Fibroblast of skin of scalp (primary cell): ENCODE data around the gene SBNO2.

Source experiments
- DNase-seq: peaks from one replicate; pipeline ENCODE4 v3.0.0-alpha.2; 2013

The SBNO2 gene

DNA sequence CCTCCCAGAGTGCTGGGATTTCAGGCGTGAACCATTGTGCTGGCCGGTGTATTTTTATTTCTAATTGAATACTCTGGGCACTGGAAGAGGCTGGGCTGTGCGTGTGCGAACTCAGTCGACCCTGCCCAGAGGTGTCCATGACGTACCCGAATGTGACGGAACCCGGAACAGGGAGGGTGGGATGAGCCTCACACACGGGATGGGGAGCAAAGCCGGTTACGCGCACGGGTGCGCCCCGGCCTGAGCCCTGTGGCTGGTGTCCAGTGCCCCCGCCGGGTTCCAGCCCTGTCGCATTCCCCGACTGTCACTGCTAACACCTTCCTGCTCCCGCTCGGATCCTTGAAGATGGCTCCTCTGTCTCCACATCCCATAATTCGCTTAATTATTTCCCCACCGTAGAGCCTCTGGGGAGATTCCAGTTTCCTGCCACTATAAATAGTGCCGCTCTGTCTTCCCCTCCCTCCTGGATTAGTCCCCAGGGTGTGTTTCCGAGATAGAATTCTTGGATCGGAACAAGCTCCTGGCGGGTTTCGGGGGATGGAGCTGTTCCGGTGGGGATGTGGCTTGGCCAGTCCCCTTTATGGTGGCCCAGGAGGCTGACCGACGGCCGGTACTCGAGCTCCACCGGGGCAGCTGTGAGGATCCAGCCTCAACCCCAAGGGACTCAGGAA lies 22.0 kb downstream of the SBNO2 start:
- no peak for DNase-seq

DNA sequence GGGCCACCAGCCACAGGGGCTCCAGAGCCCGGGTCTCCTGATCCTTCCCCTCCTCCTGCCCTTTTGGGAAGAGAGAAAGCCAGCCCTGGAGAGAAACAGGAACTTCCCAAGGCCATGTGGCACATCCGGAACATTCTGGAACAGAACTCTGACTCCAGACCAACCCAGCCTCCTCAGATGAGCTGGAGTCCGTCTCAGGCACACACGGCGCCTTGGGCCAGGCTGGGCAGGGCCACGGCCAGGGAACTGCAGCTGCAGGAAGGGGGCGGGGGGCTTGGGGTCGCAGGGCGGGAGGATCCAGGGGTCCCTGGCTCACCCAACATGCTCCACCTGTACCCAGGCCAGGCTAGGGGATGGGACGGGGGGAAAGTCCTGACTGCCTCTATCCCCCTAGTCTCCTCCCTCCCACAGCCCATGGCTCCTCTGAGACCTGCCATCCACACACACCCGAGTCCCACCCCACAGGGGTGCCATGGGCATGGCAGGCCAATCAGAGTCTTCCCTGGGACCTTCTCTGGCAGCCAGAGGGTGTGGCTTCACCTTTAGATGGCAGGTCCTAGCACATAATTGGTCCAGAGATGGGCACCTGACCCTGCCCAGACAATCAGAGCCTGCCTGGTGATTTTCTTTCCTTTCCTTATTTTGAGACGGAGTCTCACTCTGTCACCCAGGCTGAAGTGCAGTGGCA lies 22.9 kb downstream of the SBNO2 start:
- no peak for DNase-seq

DNA sequence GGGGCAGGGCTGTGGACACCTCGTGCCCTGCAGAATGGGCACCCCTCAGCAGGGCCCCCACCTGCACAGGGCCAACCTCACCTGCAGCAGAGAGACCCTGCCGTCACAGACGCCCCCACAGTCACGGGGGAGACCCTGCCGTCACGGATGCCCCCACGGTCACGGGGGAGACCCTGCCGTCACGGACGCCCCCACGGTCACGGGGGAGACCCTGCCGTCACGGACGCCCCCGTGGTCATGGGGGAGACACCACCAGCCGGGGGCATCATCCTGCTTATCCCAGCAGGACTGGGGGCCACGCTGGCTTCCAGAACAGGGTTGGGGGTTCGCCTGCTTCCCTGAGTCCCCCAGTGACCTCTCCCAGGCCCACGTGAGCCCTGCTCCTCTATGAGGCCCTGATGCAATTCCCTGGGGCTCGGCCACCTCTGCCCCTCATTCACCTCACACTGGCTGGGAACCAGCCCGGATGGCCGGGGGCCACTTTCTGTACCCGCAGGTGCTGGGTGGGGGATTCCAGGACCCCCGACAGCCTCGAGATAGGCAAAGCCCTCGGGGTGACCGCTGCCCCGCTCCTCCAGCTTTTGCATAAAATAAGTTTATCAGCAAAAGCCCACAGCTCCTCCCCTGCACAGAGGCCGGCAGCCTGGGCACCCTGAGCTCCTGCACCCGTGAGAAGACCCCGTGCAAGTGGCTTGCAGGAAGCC lies 23.6 kb downstream of the SBNO2 start:
- no peak for DNase-seq

DNA sequence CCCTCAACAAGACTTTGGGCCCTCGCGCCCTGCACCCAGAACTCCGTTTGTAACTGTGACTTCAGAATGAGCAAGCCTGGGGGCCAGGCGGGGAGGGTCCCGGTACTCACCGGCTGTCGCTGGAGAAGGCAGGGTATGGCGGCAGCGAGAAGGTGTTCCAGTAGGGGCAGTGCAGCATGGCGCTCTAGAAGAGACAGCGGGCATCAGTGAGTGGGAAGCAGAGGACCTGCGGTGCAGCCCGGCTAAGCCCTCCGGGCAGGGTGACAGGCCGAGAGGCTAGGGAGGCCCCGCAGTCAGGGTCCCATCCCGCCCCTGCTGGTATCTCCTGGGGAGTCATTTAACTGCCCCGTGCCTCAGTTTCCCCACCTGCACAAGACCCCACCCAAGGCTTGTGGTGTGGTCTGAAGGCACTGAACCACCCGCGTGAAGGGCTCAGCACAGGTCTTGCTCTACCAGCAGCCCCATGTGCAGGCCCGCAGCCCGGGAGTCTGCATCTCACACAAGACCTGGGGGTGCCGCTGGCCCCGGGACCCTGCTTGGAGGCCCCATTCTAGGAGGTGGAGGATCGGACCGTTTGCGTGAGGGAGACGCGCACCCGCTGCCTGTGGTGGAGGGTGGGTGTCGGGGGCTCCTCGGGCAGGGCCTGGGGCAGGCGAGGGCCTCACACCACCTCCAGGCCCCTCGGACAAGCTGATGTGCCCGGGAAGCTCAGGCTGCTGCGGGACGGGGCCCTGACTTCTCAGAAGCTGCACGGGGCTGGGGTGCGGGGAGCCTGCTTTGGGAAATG lies 24.6 kb downstream of the SBNO2 start:
- DNase-seq = no peak

DNA sequence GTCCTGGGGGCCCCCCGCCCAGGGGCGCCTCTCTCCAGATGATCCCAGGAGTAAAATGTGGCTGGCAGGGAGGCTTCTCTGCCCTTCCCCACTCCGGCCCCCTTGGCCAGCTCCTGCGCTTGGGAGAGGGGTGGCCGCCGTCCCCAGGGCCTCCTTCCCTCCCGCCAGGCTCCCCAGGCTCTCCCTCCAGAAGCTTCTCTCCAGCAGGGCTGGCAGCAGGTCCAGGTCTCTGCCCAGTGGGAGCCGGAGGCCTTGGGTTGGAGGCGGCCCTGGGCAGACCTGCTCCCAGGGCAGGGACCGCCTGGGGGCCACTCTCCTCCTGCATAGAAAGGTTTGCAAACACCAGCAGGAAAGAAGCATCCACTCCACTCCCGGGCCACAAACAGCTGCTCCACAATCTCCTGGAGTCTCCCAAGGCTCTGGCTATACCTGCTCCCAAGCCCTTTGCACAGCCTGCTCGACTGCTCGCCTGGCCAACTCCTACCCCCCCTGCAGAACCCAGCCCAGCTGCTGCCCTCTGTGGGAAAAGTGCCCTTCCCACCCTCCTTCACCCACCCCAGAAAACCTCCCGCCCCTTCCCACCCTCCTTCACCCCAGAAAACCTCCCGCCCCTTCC lies 26.0 kb downstream of the SBNO2 start:
- DNase-seq = no peak

DNA sequence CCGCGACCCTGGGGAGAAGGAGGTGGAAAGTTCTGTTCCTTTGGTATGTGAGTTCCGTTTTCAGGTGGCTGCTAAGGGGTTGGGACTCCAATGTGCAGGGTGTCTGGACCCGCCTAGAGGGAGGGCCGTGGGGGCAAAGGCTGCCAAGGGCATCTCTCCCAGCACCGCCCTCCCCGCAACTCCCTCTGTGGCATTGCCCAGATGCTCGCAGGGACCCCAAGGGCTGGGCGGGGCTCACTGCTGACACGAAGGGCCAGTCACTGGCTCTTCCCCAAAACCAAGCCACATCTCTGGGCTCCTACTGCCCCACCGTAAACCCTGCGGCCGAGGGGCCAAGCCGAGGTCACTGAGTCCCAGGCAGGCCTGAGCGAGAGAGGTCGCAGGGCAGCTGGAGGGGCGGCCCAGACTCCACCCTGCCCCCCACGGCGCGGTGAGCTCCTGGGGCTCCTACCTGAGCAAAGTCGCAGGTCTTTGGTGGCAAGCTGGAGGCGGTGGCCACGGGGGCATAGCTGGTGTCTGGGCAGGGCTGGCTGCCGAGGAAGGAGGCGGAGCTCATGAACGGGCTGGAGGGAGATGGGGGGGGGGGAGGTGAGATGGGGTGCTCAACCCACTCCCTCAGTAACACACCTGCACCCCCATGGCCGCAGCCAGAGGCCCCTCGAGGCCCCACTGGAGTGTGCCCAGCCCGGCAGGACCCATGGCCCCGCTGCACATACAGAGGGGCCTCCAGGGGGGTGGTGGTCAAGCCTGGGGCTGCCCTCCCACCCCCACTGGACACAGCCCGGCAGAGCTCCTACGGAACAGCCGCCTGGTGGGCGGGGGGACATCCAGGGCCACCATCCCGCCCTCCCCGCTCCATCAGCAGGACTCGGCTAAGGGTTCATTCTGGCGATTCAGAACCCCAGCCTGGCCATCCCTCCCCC lies 26.9 kb downstream of the SBNO2 start:
- DNase-seq = no peak

DNA sequence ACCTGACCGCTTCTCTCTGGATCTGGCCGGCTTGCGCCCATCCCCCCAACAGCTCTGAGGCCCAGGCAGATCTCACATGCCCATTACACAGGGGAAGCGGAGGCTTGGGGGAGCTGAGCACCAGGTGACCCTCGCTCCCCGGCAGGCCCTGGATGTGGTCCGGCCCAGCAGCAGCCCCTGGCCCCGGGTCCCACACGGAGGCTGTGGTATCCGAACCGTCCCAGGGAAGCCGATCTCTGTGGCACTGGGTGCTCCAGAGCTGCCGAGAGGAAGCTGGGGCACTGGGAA lies 27.7 kb downstream of the SBNO2 start:
- no peak for DNase-seq

DNA sequence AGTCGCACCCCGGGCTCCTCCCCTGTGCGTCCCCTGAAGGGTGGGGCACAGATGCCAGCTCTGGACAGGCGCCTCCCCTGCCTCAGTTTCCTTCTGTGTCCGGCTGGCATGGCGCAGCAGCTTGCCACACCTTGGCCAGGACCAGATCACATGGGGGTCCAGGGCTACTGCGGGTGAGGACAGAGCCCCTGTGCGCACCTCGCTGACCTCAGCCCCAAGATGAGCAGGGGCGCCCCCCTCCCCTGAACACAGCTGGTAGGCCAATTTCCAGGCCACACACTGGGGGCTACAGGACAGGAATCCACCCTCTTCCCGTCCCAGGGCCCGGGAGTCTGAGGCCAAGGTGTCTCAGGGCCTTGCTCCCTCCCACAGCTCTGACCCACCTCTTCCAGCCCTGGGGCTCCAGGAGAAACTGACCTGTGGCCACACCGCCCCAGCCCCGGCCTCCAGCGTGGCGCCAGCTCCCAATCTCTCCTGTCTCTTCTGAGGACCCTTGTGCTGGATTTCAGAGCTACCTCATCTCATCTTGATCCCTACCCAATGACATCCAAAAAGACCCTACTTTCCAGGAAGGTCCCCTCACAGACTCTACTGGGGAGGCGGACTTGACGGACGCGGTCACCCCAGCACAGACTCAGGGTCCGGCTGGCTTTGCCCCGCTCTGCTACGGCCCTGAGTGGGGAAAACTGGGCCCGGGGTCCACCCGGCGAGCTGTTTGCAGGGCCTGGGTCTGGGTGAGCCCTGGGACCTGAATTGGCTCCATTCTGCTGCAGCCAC lies 28.2 kb downstream of the SBNO2 start:
- DNase-seq = no peak

DNA sequence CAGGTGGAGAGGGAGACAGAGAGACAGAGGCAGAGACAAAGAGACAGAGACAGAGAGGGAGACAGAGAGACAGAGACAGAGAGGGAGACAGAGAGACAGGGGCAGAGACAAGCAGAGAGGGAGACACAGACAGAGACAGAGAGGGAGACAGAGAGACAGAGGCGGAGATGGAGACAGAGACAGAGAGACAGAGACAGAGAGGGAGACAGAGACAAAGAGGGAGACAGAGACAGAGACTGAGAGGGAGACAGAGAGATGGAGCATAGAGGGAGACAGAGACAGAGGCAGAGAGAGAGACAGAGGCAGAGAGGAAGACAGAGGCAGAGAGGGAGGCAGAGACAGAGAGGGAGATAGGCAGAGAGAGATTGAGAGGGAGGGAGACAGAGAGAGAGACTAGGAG lies 29.3 kb downstream of the SBNO2 start:
- DNase-seq = no peak

DNA sequence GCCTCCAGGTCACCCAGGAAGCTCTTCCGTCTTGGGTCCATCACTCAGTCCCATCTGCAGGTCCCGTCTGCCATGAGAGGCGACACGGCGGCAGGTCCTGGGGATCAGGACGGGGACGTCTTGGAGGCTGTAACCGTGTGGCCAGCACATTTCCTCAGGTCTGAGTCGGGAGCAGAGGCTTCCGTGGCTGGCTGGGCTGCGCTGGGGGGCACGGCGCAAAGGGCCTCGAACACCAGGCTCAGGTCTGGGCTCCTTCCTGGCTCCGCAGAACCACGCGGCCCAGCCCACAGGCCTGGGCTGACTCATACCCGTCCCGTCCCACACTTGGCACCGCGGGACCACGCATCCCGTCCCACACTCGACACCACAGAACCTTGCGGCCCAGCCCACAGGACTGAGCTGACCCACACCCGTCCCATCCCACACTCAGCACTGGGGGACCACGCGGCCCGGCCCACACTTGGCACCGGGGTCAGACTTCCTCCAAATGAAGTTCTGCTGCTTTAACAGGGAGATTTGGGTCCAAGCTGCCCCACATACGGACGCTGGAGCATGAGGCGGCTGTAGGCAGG lies 30.2 kb downstream of the SBNO2 start:
- DNase-seq = no peak

DNA sequence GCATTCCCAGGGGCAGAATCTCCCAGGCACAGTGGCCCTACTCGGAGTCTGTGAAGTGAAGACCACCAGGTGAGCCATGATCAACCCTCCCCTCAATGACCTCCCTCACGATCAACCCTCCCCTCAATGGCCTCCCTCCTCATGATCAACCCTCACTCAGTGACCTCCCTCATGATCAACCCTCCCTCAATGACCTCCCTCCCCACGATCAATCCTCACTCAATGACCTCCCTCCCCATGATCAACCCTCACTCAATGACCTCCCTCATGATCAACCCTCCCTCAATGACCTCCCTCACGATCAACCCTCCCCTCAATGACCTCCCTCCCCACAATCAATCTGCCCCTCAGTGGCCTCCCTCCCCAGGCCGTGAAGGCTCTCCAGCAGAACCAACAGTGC lies 32.1 kb downstream of the SBNO2 start:
- no peak for DNase-seq

DNA sequence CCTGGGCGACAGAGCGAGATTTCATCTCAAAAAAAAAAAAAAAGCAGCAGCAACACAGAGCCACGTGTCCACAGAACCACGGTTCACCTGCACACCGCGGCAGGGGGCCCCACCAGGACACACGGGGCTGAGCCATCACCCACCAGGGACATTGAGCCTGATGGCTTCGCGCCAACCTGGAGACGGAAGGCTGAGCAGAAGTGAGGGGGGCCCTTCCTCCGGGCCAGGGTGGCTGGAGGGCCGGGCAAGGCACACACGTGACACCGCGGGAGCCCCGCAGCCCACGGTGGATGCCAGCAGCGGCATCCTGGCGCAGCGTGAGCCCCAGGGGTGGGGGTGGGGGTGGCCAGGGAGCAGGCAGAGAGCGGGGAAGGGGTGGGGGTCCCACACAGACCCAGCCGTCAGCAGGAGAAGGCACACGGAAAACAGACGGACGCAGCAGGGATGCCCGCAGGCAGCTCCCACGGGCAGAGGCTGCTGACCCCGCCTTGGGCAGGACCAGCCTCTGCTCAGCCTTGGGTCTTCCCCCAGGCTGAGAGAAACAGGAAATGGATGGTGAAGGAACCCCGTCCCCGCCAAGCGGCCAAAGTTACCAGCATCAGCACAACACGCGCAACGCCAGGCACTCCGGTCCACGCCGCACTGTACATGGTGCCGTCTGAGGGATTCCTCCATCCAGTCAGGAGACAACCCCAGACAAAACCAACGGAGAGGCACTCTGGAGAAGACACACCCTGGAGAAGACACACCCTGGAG lies 33.6 kb downstream of the SBNO2 start:
- DNase-seq = no peak

DNA sequence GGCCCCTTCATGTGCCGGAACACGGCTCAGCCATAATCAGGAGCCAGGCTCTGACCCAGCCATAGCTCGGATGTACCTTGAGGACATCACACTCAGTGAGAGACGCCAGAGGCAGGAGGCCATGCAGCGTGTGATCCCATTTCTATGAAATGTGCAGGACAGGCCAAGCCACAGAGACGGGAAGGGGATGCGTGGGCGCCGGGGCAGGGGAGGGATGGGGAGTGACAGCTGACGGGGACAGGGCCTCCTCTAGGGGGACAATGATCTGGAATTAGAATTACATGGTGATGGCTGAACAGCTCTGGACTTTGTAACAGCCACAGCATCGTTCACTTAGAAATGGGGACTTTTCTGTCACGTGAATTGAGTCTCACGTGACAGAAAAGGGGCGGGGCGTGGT lies 34.9 kb downstream of the SBNO2 start:
- DNase-seq = no peak

DNA sequence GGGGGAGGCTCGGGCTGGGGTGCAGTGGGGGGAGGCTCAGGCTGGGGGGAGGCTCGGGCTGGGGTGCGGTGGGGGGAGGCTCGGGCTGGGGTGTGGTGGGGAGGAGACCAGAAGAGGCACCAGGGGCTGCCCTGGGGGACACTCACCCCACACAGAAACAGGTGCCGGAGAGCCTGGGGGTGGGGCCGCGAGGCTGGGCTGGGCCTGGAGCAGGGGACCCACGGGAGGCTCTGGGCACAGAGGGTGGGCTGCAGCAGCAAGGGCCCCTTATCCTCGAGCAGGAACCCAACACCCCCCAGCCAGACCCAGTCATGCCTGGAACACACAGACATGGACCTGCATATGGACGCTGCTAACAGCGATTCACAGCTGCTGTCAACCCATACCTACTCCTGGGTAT lies 35.9 kb downstream of the SBNO2 start:
- DNase-seq = no peak

DNA sequence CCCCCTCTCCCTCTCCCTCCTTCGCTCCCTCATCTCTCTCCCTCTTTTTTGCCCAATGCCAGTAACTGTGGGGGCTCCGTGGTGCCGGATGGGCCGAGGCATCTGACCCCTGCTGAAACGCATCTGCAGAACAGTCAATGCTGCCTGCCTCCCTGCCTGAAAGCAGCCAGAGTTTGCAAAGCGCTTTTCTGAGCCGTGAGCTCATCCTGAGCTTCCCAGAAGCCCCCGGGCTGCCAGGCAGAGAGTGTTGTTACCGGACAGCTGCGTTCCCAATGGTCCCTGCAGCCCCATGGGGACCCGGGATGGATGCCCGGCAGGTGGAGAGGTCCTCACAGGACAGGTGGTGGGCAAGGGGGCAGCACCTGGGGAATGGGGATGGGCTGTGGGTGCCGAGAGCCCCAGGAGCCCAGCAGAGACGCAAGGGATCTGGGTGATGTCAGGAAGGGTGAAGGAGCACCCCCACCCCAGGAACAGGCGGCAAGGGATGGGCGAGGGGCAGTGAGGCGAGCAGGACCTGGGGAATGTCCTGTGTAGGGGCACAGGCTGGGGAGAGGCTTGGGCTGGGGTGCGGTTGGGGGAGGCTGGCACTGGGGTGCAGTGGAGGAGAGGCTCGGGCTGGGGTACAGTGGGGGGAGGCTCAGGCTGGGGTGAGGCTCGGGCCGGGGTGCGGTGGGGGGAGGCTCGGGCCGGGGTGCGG lies 37.3 kb downstream of the SBNO2 start:
- DNase-seq = no peak

DNA sequence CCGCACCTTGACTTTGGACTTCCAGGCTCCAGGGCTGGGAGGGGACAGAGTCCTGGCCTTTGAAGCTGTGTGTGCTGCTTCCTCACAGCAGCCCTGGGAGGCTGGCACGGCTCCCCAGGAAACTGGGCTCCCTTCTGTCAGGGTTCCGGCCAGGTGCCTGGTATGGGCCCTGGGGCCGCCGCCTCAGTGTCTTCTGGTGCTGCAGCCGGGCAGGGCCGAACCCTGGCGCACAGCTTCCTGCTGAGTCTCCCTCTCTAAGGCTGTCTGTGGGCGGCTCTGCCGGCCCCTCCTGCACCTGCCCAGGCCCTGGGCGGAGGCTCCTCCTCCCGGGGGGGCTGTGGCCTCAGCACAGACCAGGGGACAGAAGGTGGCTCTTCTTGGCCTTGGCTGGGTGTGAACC lies 37.9 kb downstream of the SBNO2 start:
- no peak for DNase-seq

DNA sequence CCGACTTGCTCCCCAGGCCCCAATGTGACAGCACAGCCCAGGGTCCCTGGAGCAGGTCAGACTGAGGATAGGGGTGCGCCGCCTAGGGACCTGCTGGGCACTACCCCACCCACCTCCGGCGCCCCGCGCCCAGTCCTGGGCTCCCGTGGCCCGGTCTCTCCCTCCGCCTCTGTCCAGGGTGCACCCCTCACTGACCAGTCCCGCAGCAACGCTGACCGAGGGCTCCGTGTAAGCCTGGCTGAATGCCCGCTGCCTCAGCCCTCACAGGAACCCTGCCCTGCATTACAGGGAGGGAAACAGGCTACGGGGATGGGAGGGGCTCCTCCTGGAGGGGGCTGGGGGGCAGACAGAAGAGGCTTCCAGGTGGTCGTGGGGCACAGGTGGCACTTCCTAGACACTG lies 38.6 kb downstream of the SBNO2 start:
- DNase-seq = no peak

DNA sequence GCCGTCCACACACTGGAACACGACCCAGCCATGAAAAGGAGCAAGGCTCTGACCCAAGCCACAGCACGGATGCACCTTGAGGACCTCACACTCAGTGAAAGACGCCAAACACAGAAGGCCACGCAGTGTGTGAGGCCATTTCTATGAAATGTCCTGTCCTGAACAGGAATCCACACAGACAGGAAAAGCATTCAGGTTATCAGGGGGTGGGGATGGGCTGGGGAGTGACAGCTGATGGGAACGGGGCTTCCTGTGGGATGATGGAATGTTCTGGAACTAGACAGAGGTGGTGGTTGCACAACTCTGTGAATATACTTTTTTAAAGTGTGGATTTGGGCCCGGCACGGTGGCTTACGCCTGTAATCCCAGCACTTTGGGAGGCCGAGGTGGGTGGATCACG lies 39.6 kb downstream of the SBNO2 start:
- DNase-seq = no peak

DNA sequence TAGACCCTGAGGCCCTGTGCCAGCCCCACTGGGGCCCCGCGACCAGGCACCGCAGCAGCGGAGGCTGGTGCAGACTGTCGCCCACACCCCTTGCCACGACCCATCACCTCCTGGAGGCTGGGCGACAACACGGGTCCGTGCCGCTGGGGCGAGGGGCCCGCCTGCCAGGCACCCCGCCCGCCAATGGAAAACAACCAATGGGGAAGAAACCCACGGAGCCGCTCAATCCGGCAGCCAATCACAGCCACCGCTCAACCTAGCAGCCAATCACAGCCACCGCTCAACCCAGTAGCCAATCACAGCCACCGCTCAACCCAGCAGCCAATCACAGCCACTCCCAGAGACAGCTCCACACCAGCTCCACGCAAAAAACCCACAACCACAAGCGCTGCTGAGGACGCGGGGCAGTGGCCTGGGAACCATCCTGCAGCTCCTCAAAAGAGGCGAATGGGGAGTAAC lies 40.6 kb downstream of the SBNO2 start:
- DNase-seq = no peak
